Sigmoid colon (tissue), 3 donors: ENCODE measurements around the gene NUBP1.

Experiments used
- CTCF ChIP-seq, 4 experiments: fragments of 450-650 bp in 3 of 4; fragments of 200-600 bp in 1 of 4; IDR thresholded peaks; one replicate each; pipeline ENCODE4 v1.5.1; 2016 to 2019; ENCODE audit warnings: antibody characterized with exemption in 4 of 4, mild to moderate bottlenecking in 3 of 4, moderate library complexity in 2 of 4
- POLR2A ChIP-seq, 2 donors: fragments of 450-650 bp; IDR thresholded peaks; one replicate each; pipeline ENCODE4 v1.6.1; 2016; ENCODE audit warnings: antibody characterized with exemption in 2 of 2, mild to moderate bottlenecking in 2 of 2, moderate library complexity in 2 of 2

DNA sequence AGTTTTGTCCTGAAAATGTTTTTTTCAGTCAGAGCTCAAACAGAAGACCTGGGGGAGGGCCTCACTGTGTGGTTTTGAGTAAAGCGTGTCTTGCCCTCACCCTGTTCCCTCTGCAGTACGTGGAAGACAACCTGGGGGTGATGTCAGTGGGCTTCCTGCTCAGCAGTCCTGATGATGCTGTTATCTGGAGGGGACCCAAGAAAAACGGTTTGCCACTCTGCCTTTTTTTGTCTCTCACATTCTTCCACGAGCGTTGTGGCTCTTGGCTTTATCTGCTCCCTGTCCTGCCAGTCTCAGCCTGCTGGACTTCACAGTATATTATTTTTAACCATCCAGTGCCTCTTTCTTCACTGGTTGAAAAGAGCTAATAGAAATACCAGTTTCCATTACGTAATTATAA is 12.9 kb downstream of the NUBP1 start:
- TF ChIP-seq CTCF (IDR thresholded peaks at IDR 0.05) (no peak), POLR2A (IDR thresholded peaks at IDR 0.05) (no peak)
